ENCODE measurements around the gene CCR4. TPM values are rescaled to one million over a fixed set of nuclear protein-coding genes. Genes with fewer than 3 reads are reported as not detected.
"Not testable (repeated sequence)": the region's sequence is repeated elsewhere in the genome, so short reads cannot be mapped to it uniquely, and the experiment has no call there.

CCR4 gene
- polyA plus RNA-seq, 2 donors: 0.06 to 0.13 TPM

DNA sequence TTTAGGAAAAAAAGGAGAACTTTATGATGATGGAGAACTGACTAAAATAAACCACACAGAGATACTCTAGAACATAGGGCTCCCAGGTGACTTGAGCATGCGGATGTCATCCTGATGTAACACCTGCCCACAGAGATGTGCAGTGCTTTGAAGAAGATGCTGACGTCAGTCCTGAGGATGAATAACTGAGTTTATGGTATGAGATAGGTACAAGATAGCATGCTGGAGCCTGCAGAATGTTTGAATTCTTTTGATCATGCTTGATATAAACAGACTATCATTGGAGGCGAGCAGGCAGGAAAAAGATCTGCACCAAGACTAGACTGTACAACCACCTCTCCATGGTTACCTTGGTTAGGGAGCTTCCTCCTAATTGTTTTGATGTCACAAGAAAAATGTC lies 12.4 kb downstream of the CCR4 start:
- H3K27me3 ChIP-seq (ENCODE audit: control insufficient read depth in 1 of 2, insufficient read depth in 2 of 2, low read length in 2 of 2): no peaks in the 10 kb centered on the region
- H3K27ac ChIP-seq (ENCODE audit: low read depth in 2 of 2, low read length in 1 of 2): no peak overlapping the region
- WGBS, 2 donors: 69 to 72% methylated on average over 3 of the region's 3 CpGs
- H3K4me1 ChIP-seq (ENCODE audit: control insufficient read depth in 2 of 2, insufficient read depth in 2 of 2, low read length in 1 of 2): no peaks in the 10 kb centered on the region
- H3K36me3 ChIP-seq (ENCODE audit: control insufficient read depth in 2 of 2, insufficient read depth in 2 of 2, low read length in 1 of 2): no peaks in the 10 kb centered on the region
- H3K9me3 ChIP-seq (ENCODE audit: control insufficient read depth in 2 of 2, insufficient read depth in 1 of 2, low read depth in 1 of 2, low read length in 1 of 2): peaks cover 0 to 4% of the 10 kb centered on the region in 2 donors
- H3K4me3 ChIP-seq (ENCODE audit: low read depth in 1 of 2, low read length in 2 of 2): no peak overlapping the region

DNA sequence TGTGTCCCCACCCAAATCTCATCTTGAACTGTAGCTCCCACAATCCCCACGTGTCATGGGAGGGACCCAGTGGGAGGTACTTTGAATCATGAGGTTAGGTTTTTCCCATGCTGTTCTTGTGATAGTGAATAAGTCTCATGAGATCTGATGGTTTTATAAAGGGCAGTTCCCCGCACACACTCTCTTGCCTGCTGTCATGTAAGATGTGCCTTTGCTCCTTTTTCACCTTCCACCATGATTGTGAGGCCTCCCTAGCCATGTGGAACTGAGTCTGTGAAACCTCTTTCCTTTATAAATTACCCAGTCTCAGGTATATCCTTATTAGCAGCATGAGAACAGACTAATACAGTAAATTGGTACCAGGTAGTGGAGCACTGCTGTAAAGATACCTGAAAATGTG lies 13.3 kb downstream of the CCR4 start:
- H3K4me3 ChIP-seq (ENCODE audit: low read depth in 1 of 2, low read length in 2 of 2); H3K36me3 ChIP-seq (ENCODE audit: control insufficient read depth in 2 of 2, insufficient read depth in 2 of 2, low read length in 1 of 2); H3K27me3 ChIP-seq (ENCODE audit: control insufficient read depth in 1 of 2, insufficient read depth in 2 of 2, low read length in 2 of 2); H3K27ac ChIP-seq (ENCODE audit: low read depth in 2 of 2, low read length in 1 of 2); H3K4me1 ChIP-seq (ENCODE audit: control insufficient read depth in 2 of 2, insufficient read depth in 2 of 2, low read length in 1 of 2); H3K9me3 ChIP-seq (ENCODE audit: control insufficient read depth in 2 of 2, insufficient read depth in 1 of 2, low read depth in 1 of 2, low read length in 1 of 2): not testable (repeated sequence)
- WGBS, 2 donors: 75 to 79% methylated on average over 2 of the region's 2 CpGs

- H3K27me3 ChIP-seq (ENCODE audit: control insufficient read depth in 1 of 2, insufficient read depth in 2 of 2, low read length in 2 of 2); H3K36me3 ChIP-seq (ENCODE audit: control insufficient read depth in 2 of 2, insufficient read depth in 2 of 2, low read length in 1 of 2); H3K4me1 ChIP-seq (ENCODE audit: control insufficient read depth in 2 of 2, insufficient read depth in 2 of 2, low read length in 1 of 2); H3K27ac ChIP-seq (ENCODE audit: low read depth in 2 of 2, low read length in 1 of 2); H3K4me3 ChIP-seq (ENCODE audit: low read depth in 1 of 2, low read length in 2 of 2); H3K9me3 ChIP-seq (ENCODE audit: control insufficient read depth in 2 of 2, insufficient read depth in 1 of 2, low read depth in 1 of 2, low read length in 1 of 2): not testable (repeated sequence)
- WGBS, 2 donors: 89 to 90% methylated on average over 2 of the region's 2 CpGs
Observed at GRCh38 chr3:32965617-32966213, 14.3 kb downstream of the CCR4 start.

DNA sequence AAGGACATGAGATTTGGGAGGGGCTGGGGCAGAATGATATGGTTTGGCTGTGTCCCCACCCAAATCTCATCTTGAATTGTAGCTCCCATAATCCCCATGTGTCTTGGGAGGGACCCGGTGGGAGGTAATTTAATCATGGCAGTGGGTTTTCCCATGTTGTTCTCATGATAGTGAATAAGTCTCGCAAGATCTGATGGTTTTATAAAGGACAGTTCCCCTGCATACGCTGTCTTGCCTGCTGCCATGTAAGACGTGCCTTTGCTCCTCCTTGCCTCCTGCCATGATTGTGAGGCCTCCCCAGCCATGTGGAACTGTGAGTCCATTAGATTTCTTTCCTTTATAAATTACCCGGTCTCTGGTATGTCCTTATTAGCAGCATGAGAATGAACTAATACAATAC lies 15.2 kb downstream of the CCR4 start:
- H3K9me3 ChIP-seq (ENCODE audit: control insufficient read depth in 2 of 2, insufficient read depth in 1 of 2, low read depth in 1 of 2, low read length in 1 of 2); H3K4me3 ChIP-seq (ENCODE audit: low read depth in 1 of 2, low read length in 2 of 2); H3K4me1 ChIP-seq (ENCODE audit: control insufficient read depth in 2 of 2, insufficient read depth in 2 of 2, low read length in 1 of 2); H3K36me3 ChIP-seq (ENCODE audit: control insufficient read depth in 2 of 2, insufficient read depth in 2 of 2, low read length in 1 of 2); H3K27ac ChIP-seq (ENCODE audit: low read depth in 2 of 2, low read length in 1 of 2); H3K27me3 ChIP-seq (ENCODE audit: control insufficient read depth in 1 of 2, insufficient read depth in 2 of 2, low read length in 2 of 2): not testable (repeated sequence)
- WGBS, 2 donors: 88 to 96% methylated on average over 5 of the region's 5 CpGs

DNA sequence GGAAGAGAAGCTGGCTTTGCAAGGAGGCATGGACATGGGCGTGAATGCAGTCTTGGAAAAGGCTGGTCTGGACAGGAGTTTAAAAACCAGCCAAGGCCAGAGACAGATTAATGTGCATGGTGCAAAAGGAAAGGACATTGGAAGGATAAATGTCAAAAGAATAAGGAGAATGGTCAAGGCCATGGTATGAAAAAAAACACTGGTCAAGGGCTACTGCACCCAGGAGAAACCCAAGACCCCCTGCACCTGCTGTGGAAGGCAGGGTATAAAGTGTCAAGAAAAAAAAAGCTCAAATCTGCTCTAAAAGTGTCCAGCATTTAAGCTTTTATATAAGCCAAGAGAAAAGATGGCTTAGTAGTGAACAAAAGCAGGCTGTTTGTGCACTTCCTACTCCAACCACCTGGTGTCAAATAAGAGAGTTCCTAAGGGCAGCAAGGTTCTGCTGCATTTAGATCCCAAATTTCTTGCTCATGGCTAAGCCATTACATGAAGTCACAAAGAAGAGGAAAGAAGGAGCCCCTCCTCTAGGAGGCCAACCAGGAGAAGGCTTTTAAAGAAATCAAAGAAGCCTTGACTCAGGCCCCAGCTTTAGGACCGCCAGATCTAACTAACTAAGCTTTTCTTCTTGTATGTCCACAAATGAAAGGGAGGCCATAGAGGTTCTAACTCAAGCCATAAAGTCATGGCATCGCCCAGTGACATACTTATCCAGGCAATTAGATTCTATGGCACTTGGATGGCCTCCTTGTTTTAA lies 16.9 kb downstream of the CCR4 start:
- Histone ChIP-seq H3K4me1 (ENCODE audit: control insufficient read depth in 2 of 2, insufficient read depth in 2 of 2, low read length in 1 of 2) (no peaks in the 10 kb centered on the region), H3K9me3 (ENCODE audit: control insufficient read depth in 2 of 2, insufficient read depth in 1 of 2, low read depth in 1 of 2, low read length in 1 of 2) (peaks cover 0 to 4% of the 10 kb centered on the region in 2 donors), H3K27ac (ENCODE audit: low read depth in 2 of 2, low read length in 1 of 2) (no peak overlapping the region), H3K4me3 (ENCODE audit: low read depth in 1 of 2, low read length in 2 of 2) (no peak overlapping the region), H3K36me3 (ENCODE audit: control insufficient read depth in 2 of 2, insufficient read depth in 2 of 2, low read length in 1 of 2) (no peaks in the 10 kb centered on the region), H3K27me3 (ENCODE audit: control insufficient read depth in 1 of 2, insufficient read depth in 2 of 2, low read length in 2 of 2) (no peaks in the 10 kb centered on the region)
- 89 to 92% methylated on average over 3 of the region's 3 CpGs for WGBS, 2 donors

DNA sequence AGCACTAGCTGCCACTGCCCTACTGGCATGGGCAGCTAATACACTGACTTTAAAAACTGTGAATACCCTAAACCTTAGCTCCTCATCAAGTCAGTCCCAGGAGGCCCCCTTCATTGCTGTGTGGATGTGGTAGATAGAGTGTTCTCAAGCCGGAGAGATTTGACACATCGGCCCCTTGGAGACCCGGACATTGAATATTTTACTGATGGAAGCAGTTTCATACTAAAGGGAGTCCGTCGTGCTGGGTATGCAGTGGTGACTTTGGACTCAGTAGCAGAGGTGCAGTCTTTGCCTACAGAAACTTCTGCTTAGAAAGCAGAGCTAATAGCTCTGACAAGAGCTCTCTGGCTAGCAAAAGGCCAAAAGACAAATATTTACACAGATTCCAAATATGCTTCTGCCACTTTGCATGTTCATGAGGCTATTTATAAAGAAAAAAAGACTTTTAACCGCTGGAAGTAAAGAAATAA lies 17.5 kb downstream of the CCR4 start:
- no peaks in the 10 kb centered on the region for H3K36me3 ChIP-seq (ENCODE audit: control insufficient read depth in 2 of 2, insufficient read depth in 2 of 2, low read length in 1 of 2)
- no peaks in the 10 kb centered on the region for H3K27me3 ChIP-seq (ENCODE audit: control insufficient read depth in 1 of 2, insufficient read depth in 2 of 2, low read length in 2 of 2)
- WGBS, 2 donors: 81 to 83% methylated on average over 6 of the region's 6 CpGs
- H3K4me3 ChIP-seq (ENCODE audit: low read depth in 1 of 2, low read length in 2 of 2): no peak overlapping the region
- H3K27ac ChIP-seq (ENCODE audit: low read depth in 2 of 2, low read length in 1 of 2): no peak overlapping the region
- H3K9me3 ChIP-seq (ENCODE audit: control insufficient read depth in 2 of 2, insufficient read depth in 1 of 2, low read depth in 1 of 2, low read length in 1 of 2): peaks cover 0 to 4% of the 10 kb centered on the region in 2 donors
- no peaks in the 10 kb centered on the region for H3K4me1 ChIP-seq (ENCODE audit: control insufficient read depth in 2 of 2, insufficient read depth in 2 of 2, low read length in 1 of 2)

- no peaks in the 10 kb centered on the region for H3K27me3 ChIP-seq (ENCODE audit: control insufficient read depth in 1 of 2, insufficient read depth in 2 of 2, low read length in 2 of 2)
- no peak overlapping the region for H3K4me3 ChIP-seq (ENCODE audit: low read depth in 1 of 2, low read length in 2 of 2)
- H3K36me3 ChIP-seq (ENCODE audit: control insufficient read depth in 2 of 2, insufficient read depth in 2 of 2, low read length in 1 of 2): no peaks in the 10 kb centered on the region
- H3K27ac ChIP-seq (ENCODE audit: low read depth in 2 of 2, low read length in 1 of 2): no peak overlapping the region
- WGBS, 2 donors: 57 to 65% methylated on average over 4 of the region's 4 CpGs
- no peaks in the 10 kb centered on the region for H3K4me1 ChIP-seq (ENCODE audit: control insufficient read depth in 2 of 2, insufficient read depth in 2 of 2, low read length in 1 of 2)
- peaks cover 0 to 4% of the 10 kb centered on the region in 2 donors for H3K9me3 ChIP-seq (ENCODE audit: control insufficient read depth in 2 of 2, insufficient read depth in 1 of 2, low read depth in 1 of 2, low read length in 1 of 2)
Observed at GRCh38 chr3:32969656-32970055, 18.2 kb downstream of the CCR4 start.

- not testable (repeated sequence) for H3K36me3 ChIP-seq (ENCODE audit: control insufficient read depth in 2 of 2, insufficient read depth in 2 of 2, low read length in 1 of 2); H3K4me3 ChIP-seq (ENCODE audit: low read depth in 1 of 2, low read length in 2 of 2); H3K27ac ChIP-seq (ENCODE audit: low read depth in 2 of 2, low read length in 1 of 2); H3K27me3 ChIP-seq (ENCODE audit: control insufficient read depth in 1 of 2, insufficient read depth in 2 of 2, low read length in 2 of 2); H3K9me3 ChIP-seq (ENCODE audit: control insufficient read depth in 2 of 2, insufficient read depth in 1 of 2, low read depth in 1 of 2, low read length in 1 of 2); H3K4me1 ChIP-seq (ENCODE audit: control insufficient read depth in 2 of 2, insufficient read depth in 2 of 2, low read length in 1 of 2)
- 89 to 93% methylated on average over 7 of the region's 7 CpGs for WGBS, 2 donors
Observed at GRCh38 chr3:32971291-32971690, 19.8 kb downstream of the CCR4 start.

DNA sequence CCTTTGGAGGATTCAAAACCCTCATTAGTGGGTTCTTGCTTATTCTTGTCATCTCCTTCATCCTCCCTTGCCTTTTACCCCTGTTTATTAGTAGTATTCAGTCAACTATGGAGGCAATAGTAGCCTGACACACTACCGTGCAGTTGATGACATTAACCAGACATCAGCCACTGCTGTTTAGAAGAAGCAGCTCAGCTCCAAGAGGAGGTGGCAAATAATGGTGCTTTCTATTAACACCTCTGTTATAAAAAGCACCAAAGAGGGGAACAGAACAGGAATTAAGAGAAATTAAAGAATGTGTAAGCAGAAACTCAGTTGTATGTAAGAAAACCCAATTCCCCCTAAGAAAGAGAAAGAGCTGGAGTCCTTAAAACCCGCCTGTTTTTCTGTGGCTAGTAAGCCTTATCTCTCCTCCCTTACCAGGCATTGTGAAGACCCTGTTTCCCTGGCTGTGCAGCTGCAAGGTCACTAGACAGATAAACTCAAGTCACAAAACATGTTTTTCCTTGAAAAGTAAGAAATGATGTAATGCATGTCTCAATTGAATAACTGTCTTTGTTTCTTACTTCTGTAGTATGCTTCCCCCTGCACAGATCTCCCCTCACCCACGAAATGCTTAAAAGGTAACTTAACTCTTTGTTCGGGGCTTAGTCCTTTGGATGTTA lies 21.2 kb downstream of the CCR4 start:
- H3K4me1 ChIP-seq (ENCODE audit: control insufficient read depth in 2 of 2, insufficient read depth in 2 of 2, low read length in 1 of 2): no peaks in the 10 kb centered on the region
- H3K27me3 ChIP-seq (ENCODE audit: control insufficient read depth in 1 of 2, insufficient read depth in 2 of 2, low read length in 2 of 2): no peaks in the 10 kb centered on the region
- H3K27ac ChIP-seq (ENCODE audit: low read depth in 2 of 2, low read length in 1 of 2): no peak overlapping the region
- no peaks in the 10 kb centered on the region for H3K9me3 ChIP-seq (ENCODE audit: control insufficient read depth in 2 of 2, insufficient read depth in 1 of 2, low read depth in 1 of 2, low read length in 1 of 2)
- H3K4me3 ChIP-seq (ENCODE audit: low read depth in 1 of 2, low read length in 2 of 2): no peak overlapping the region
- no peaks in the 10 kb centered on the region for H3K36me3 ChIP-seq (ENCODE audit: control insufficient read depth in 2 of 2, insufficient read depth in 2 of 2, low read length in 1 of 2)
- WGBS, 2 donors: 82 to 85% methylated on average over 4 of the region's 4 CpGs

All from esophagus (tissue), 2 donors.